NCI-H345 treated with DMSO at 0.1 percent for 48 hours (cell line): ENCODE data around the gene NOX4.
"Not testable (repeated sequence)": the region's sequence is repeated elsewhere in the genome, so short reads cannot be mapped to it uniquely, and the experiment has no call there.

Experiments
- DNase-seq: peaks from one replicate; lab custom pipeline; 2025; ENCODE audit not compliant: unreplicated experiment; lab: John Stamatoyannopoulos, UW

The NOX4 gene

DNA sequence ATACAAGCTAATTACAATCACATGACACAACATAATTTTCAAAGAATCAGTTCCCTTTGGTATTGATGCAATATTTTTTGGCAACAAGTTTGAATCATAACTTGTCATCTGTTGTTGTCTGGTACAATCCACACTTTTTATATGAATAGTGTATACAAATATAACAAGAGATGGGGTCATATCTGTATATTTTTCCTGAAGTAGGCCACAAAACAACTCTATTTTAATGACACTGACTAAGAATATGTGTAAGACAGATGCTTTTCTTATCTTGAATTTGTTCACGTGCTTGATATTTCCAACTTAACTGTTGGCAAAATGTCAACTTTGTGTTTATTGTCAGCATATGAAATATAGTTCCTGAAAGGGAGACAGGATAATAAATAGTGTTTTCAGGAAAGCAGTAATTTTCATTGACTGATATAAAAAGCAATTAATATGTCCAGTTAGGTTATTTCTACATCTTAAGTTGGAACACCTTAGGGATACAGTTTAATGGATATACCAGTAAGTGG lies 27.9 kb downstream of the NOX4 start:
- DNase-seq = no peak

- no peak for DNase-seq
Measured at GRCh38 chr11:89458716-89459115, 32.5 kb downstream of the NOX4 start.

DNA sequence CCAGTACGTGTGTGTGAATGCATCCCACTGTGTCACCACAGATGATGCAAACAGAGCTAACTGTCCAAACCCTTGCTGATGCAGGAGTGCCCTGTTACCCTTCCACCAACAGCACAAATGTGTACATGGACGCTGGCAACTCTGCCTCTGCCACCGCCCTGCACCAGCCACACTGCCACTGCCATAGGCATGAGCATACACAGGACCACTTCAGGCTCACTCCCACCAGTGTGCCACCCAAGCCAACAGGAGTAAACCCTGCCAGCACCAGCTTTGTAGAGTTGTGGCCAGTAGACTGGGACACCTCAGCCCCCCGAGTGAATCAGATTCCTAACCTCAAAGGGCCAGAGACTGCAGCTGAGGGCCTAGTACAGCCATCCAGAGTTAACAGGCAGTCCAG lies 34.0 kb downstream of the NOX4 start:
- no peak for DNase-seq

- no peak for DNase-seq
Measured at GRCh38 chr11:89456681-89457080, 34.5 kb downstream of the NOX4 start.

GRCh38 chr11:89452780-89453179 lies 38.4 kb downstream of the NOX4 start:
- no peak for DNase-seq

- DNase-seq = no peak
Measured at GRCh38 chr11:89447845-89448244, 43.3 kb downstream of the NOX4 start.

DNA sequence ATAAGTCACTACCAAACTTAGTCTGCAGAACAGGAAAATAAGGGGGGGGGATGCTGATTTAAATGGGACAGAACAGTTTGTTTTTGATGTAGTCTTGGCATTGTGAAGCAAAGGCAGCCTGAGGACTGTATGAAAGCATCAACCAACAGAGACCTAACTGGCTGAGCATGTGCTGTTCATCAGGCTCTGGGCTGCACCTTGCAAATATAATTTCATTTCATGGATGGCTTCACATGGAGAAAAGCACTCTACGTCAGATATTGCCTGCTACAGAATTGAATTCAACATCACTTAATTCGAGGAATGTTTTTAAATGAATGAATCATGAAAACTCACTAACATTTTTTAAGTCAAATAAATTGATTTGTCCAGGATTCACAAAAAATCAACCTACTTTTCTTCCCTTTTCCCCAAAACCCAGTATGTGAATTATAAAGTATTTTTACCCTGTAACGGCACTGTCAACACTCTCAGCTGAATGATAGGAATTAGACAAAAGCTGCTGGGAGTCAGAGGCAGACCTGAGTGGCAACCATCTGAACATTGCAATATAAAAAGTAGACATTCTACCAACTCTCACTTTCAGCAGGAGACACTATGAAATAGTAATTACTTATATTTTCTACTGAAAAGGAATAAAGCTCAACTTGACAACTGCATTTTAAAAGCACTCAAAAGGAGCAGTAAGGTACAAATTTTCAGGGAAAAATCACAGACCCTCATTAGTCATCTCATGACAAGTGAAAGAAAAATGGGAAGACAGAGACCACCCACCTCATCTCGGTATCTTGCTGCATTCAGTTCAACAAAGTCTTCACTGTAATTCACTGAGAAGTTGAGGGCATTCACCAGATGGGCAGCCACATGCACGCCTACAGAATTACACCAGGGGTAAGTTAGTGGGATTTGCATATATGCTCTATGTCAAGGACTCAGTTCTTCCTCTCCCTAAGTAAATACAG lies 47.5 kb downstream of the NOX4 start:
- no peak for DNase-seq

DNA sequence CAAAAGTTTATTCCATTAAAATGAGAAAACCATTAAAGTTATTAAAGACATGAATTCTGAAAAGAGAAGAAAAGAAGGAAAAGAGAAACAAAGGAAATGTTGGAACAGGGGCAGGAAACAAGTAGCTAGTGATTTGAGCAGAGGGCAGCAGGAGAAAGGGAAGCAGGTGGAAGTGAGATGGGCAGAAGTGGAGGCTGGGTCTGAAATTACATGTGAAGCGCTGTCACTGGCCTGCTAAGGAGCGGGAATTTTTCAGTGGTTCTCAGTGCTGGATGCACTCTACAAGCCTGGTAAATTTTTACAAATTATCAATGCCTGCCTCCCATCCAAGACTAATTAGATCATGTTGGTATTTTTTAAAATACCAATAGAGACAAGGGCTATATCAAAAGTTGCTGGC lies 48.4 kb downstream of the NOX4 start:
- no peak for DNase-seq

GRCh38 chr11:89441606-89442005 lies 49.6 kb downstream of the NOX4 start:
- DNase-seq = no peak

- no peak for DNase-seq
Measured at GRCh38 chr11:89437317-89437716, 53.9 kb downstream of the NOX4 start.

DNA sequence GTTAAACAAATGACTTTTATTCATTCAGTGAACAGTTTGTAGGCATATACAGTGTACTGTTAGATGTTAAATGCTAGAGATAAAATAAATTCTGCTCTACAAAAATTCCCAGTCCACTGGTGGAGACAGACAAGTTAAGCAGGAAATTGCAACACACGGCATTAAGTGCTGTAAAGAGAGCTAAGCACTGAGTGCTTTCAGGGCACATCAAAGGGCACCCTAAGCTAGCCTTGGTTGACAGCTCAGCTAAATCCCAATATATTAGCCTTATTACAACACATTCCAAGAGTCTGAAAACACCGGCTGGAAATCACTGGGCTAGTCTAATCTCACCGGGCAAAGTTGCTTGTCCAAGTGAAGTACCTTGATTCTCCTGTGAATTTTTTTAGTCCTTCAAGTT lies 55.1 kb downstream of the NOX4 start:
- no peak for DNase-seq

DNA sequence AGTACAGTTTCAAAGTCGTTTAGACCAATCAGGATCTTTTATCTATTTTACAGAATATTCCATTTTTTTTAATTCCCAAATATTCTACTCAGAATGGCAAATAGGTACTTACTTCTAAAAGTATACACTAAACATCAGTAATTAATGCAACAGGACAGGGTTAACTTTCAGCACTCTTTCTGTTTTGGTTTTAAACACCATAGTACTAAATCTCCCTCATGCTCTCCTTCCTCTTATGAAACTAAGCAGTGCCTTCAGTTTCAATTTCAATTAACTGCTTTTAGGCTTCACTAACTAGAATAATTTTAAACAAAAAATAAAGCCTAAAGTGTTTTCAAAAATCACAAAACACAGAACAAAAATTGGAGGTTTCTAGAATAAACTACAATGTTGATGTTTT lies 57.9 kb downstream of the NOX4 start:
- no peak for DNase-seq

DNA sequence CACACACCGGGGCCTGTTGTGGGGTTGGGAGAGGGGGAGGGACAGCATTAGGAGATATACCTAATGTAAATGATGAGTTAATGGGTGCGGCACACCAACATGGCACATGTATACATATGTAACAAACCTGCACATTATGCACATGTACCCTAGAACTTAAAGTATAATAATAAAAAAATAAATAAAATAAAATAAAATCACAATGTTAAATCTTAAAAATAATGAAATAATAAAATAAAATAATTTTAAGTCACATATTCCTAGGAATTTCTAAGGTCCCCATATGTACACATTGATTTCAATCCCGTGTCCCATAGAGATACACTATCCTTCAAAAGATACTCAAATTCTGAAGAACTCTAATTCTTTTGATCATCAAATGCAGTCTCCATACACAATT lies 59.0 kb downstream of the NOX4 start:
- DNase-seq = not testable (repeated sequence)

DNA sequence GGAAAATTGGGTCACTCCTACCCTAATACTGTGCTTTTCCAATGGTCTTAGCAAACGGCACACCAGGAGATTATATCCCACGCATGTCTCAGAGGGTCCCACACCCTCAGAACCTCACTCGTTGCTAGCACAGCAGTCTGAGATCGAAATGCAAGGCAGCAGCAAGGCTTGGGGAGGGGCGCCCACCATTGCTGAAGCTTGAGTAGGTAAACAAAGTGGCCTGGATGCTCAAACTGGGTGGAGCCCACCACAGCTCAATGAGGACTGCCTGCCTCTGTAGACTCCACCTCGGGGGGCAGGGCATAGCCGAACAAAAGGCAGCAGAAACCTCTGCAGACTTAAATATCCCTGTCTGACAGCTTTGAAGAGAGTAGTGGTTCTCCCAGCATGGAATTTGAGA lies 64.7 kb downstream of the NOX4 start:
- not testable (repeated sequence) for DNase-seq

- DNase-seq = no peak
Measured at GRCh38 chr11:89421718-89422117, 69.5 kb downstream of the NOX4 start.

GRCh38 chr11:89420981-89421380 lies 70.2 kb downstream of the NOX4 start:
- DNase-seq = no peak

GRCh38 chr11:89416961-89417360 lies 74.2 kb downstream of the NOX4 start:
- no peak for DNase-seq

- not testable (repeated sequence) for DNase-seq
Measured at GRCh38 chr11:89411112-89411511, 80.1 kb downstream of the NOX4 start.

DNA sequence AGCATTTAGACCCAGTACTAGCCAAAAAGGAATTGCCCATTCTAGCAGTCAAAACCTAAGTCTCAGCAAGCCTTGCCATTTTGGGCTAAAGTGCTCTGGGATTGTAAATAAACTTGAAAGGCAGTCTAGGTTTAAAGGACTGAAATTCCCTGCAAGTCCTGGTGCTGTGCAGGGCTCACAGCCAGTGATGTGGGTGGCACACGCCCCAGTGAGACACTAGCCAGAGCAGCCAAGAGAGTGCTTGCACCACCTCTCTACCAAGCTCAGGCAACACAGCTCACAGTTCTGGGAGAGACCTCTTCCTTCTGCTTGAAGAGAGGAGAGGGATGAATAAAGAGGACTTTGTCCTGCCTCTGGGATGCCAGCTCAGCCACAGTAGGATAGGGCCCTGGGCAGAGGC lies 80.5 kb downstream of the NOX4 start:
- not testable (repeated sequence) for DNase-seq

DNA sequence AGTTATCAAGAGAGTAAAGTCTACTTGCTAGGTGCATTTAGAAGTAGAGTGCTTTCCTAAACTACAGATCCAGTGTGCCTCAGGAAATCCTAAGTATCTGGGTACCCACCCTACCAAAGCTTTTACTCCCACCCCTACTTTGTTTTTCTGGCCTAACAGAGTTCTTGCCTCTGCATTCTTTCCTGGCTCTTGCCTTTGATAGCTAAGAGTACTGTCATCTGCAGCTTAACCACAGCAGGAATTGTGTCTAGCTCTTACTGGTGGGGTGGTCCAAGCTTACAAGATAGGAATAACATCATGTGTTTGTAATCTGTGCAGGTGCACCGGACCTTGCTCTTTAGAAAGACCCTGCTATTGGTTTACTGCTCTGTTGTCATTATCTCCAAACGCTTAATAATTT lies 82.7 kb downstream of the NOX4 start:
- DNase-seq = not testable (repeated sequence)

- DNase-seq = no peak
Measured at GRCh38 chr11:89405629-89406028, 85.5 kb downstream of the NOX4 start.

GRCh38 chr11:89391654-89392053 lies 99.5 kb downstream of the NOX4 start:
- not testable (repeated sequence) for DNase-seq

- not testable (repeated sequence) for DNase-seq
Measured at GRCh38 chr11:89387501-89387900, 103.7 kb downstream of the NOX4 start.
